IMR-90 (cell line): ENCODE data around the gene ATP1A2.

Experiments used
- POLR2A ChIP-seq: IDR thresholded peaks from 2 replicates; pipeline ENCODE4 v1.6.1; 2012; ENCODE audit warnings: mild to moderate bottlenecking, low read depth, low read length
- RAD21 ChIP-seq: IDR thresholded peaks from 2 replicates; pipeline ENCODE4 v1.6.1; 2012; ENCODE audit warnings: low read length, improper control_type of control experiment
- RCOR1 ChIP-seq: IDR thresholded peaks from 2 replicates; pipeline ENCODE4 v1.6.1; 2012; ENCODE audit warnings: mild to moderate bottlenecking, low read length, improper control_type of control experiment; ENCODE audit not compliant: insufficient replicate concordance
- TF ChIP-seq, protein P1 (sequence below): conservative IDR thresholded peaks from 2 replicates; pipeline ENCODE4 v1.5.1; 2012; ENCODE audit warnings: mild to moderate bottlenecking, low read depth, low read length, improper control_type of control experiment
- TF ChIP-seq, protein P2 (sequence below): fragments of 150-350 bp; IDR thresholded peaks from 2 replicates; pipeline ENCODE4 v1.6.1; 2017; ENCODE audit warnings: mild to moderate bottlenecking, antibody characterized with exemption, low read length, low read depth
- TF ChIP-seq, protein P3 (sequence below): fragments of 150-350 bp; IDR thresholded peaks from 2 replicates; pipeline ENCODE4 v1.6.1; 2016; ENCODE audit warnings: low read depth, mild to moderate bottlenecking, low read length, moderate library complexity, borderline replicate concordance

DNA sequence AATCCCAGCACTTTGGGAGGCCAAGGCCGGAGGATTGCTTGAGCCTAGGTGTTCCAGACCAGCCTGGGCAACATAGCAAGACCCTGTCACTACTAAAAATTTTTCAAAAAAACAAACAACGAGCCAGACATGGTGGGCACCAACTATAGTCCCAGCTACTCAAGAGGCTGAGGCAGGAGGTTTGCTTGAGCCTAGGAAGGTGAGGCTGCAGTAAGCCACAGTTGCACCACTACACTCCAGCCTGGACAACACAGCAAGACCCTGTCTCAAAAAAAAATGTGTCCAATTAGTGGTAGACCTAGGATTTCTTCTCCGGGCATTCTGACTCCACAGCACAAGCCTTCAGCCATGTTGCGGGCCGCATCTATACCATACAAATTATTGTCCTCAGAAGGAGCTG lies 10.4 kb upstream of the ATP1A2 start:
- TF ChIP-seq, protein P1, sequence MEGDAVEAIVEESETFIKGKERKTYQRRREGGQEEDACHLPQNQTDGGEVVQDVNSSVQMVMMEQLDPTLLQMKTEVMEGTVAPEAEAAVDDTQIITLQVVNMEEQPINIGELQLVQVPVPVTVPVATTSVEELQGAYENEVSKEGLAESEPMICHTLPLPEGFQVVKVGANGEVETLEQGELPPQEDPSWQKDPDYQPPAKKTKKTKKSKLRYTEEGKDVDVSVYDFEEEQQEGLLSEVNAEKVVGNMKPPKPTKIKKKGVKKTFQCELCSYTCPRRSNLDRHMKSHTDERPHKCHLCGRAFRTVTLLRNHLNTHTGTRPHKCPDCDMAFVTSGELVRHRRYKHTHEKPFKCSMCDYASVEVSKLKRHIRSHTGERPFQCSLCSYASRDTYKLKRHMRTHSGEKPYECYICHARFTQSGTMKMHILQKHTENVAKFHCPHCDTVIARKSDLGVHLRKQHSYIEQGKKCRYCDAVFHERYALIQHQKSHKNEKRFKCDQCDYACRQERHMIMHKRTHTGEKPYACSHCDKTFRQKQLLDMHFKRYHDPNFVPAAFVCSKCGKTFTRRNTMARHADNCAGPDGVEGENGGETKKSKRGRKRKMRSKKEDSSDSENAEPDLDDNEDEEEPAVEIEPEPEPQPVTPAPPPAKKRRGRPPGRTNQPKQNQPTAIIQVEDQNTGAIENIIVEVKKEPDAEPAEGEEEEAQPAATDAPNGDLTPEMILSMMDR = no peak
- TF ChIP-seq RAD21 (no peak), POLR2A (no peak), RCOR1 (no peak)
- TF ChIP-seq, protein P2, sequence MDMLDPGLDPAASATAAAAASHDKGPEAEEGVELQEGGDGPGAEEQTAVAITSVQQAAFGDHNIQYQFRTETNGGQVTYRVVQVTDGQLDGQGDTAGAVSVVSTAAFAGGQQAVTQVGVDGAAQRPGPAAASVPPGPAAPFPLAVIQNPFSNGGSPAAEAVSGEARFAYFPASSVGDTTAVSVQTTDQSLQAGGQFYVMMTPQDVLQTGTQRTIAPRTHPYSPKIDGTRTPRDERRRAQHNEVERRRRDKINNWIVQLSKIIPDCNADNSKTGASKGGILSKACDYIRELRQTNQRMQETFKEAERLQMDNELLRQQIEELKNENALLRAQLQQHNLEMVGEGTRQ = no peak
- TF ChIP-seq, protein P3, sequence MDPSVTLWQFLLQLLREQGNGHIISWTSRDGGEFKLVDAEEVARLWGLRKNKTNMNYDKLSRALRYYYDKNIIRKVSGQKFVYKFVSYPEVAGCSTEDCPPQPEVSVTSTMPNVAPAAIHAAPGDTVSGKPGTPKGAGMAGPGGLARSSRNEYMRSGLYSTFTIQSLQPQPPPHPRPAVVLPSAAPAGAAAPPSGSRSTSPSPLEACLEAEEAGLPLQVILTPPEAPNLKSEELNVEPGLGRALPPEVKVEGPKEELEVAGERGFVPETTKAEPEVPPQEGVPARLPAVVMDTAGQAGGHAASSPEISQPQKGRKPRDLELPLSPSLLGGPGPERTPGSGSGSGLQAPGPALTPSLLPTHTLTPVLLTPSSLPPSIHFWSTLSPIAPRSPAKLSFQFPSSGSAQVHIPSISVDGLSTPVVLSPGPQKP = no peak
